ENCODE data around the gene ADCY10. TPM values are rescaled to one million over a fixed set of nuclear protein-coding genes. Genes with fewer than 3 reads are reported as not detected.

ADCY10 gene
- total RNA-seq (2021; ENCODE audit: unreplicated experiment) (0.10 TPM), Bru-seq, nascent RNA (percentile 21 among the genes with signal in this experiment), BruChase-seq, experiment 1, labeled RNA remaining after a 2-hour chase (percentile 28 among the genes with signal in this experiment), BruChase-seq, experiment 2, labeled RNA remaining after a 6-hour chase (percentile 23 among the genes with signal in this experiment)
- polyA plus RNA-seq (2012; ENCODE audit: insufficient read length) = not detected
- long read RNA-seq, partial matches to known transcripts = 0 of 1 reads
- long read RNA-seq, other reads (novel, unspliced or antisense) = 1 of 1 reads

DNA sequence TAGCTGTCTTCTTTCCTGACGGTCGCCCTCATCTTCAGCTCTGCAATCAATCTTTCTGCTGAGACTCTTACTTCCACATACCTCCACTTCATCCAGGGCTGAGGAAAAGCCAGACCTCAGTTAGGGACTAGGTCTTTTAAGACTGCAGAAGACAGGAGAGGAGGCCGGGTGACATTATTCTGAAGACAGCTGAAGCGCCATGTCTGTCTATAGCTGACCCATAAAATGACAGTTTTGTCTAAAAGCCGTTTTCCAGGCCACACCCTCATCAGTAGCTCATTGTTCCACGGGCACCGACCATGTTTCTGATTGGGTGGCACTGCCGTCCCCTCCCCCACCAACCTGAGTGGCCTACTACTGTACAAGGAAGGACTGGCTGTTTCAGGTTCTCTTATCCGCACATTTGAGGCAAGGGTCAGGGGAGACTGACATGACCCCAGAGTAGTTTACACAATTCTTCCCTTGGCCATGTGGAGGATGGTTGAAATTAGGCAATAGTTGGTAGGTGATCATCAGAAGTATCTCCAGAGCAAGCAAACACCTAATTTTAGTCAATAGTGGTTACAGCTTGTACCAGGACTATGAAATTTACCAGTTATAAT lies at the start of gene ADCY10:
Gene ADCY10, minus strand, starts transcription at position 240 of the 602 bp plus-strand sequence. CDS start 8,994 bp downstream, outside the sequence.
- intact Hi-C loops (cut with micrococcal nuclease; ENCODE audit: unreplicated experiment) (no loop called here), in situ Hi-C loops (cut with HindIII; ENCODE audit: low pct_unique_long_range_greater_than_20kb, low sequenced_read_pairs) (no loop called here)
- ATAC-seq (no peak), DNase-seq (ENCODE audit: low read depth, low spot score) (no peak)
- Histone ChIP-seq H3K4me3 (ENCODE audit: low read depth in 2 of 2, low read length in 2 of 2) (no peak within 1 kb of the TSS), H3K36me3 (ENCODE audit: control insufficient read depth, insufficient read depth, low read length) (no peaks in the 10 kb centered on the region; the same call in none of the 2 replicates), H3K27ac (ENCODE audit: low read length) (no peak within 1 kb of the TSS), H3K9me3 (ENCODE audit: control insufficient read depth, insufficient read depth, low read depth, low read length) (peaks cover 9% of the 10 kb centered on the region; the same call in 1 of the 2 replicates), H3K27me3 (ENCODE audit: control insufficient read depth, insufficient read depth, low read length) (no peaks in the 10 kb centered on the region), H3K4me1 (ENCODE audit: control insufficient read depth, insufficient read depth, low read length) (no peaks in the 10 kb centered on the region)
- TF ChIP-seq, protein P1, sequence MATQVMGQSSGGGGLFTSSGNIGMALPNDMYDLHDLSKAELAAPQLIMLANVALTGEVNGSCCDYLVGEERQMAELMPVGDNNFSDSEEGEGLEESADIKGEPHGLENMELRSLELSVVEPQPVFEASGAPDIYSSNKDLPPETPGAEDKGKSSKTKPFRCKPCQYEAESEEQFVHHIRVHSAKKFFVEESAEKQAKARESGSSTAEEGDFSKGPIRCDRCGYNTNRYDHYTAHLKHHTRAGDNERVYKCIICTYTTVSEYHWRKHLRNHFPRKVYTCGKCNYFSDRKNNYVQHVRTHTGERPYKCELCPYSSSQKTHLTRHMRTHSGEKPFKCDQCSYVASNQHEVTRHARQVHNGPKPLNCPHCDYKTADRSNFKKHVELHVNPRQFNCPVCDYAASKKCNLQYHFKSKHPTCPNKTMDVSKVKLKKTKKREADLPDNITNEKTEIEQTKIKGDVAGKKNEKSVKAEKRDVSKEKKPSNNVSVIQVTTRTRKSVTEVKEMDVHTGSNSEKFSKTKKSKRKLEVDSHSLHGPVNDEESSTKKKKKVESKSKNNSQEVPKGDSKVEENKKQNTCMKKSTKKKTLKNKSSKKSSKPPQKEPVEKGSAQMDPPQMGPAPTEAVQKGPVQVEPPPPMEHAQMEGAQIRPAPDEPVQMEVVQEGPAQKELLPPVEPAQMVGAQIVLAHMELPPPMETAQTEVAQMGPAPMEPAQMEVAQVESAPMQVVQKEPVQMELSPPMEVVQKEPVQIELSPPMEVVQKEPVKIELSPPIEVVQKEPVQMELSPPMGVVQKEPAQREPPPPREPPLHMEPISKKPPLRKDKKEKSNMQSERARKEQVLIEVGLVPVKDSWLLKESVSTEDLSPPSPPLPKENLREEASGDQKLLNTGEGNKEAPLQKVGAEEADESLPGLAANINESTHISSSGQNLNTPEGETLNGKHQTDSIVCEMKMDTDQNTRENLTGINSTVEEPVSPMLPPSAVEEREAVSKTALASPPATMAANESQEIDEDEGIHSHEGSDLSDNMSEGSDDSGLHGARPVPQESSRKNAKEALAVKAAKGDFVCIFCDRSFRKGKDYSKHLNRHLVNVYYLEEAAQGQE (IDR thresholded peaks at IDR 0.05; ENCODE audit: insufficient read depth in 1 of 2, low read depth in 2 of 2, low read length in 1 of 2) = no peak
- TF ChIP-seq SIN3A (IDR thresholded peaks at IDR 0.05; ENCODE audit: borderline replicate concordance, insufficient read depth, low read depth, low read length) (no peak), TCF7L2 (IDR thresholded peaks at IDR 0.05; ENCODE audit: low read depth, low read length) (no peak), POLR2AphosphoS5 (IDR thresholded peaks at IDR 0.05; ENCODE audit: low read depth, low read length) (no peak), CTCF (IDR thresholded peaks at IDR 0.05) (no peak)
- POLR2A ChIA-PET = no interaction called here
- CTCF ChIA-PET = no interaction called here
- BruUV-seq (replicated peaks) = no TSS peak

- Histone ChIP-seq H3K27me3 (ENCODE audit: control insufficient read depth, insufficient read depth, low read length) (no peaks in the 10 kb centered on the region), H3K4me1 (ENCODE audit: control insufficient read depth, insufficient read depth, low read length) (no peaks in the 10 kb centered on the region), H3K36me3 (ENCODE audit: control insufficient read depth, insufficient read depth, low read length) (peaks cover 4% of the 10 kb centered on the region; the same call in 1 of the 2 replicates), H3K9me3 (ENCODE audit: control insufficient read depth, insufficient read depth, low read depth, low read length) (no peaks in the 10 kb centered on the region), H3K4me3 (ENCODE audit: low read depth in 2 of 2, low read length in 2 of 2) (no peak overlapping the region), H3K27ac (ENCODE audit: low read length) (no peak overlapping the region)
- ATAC-seq = no peak
- DNase-seq (ENCODE audit: low read depth, low spot score) = no peak
- in situ Hi-C loops (cut with HindIII; ENCODE audit: low pct_unique_long_range_greater_than_20kb, low sequenced_read_pairs) (no loop called here), intact Hi-C loops (cut with micrococcal nuclease; ENCODE audit: unreplicated experiment) (no loop called here)
- ChIA-PET POLR2A (no interaction called here), CTCF (no interaction called here)
- TF ChIP-seq POLR2AphosphoS5 (IDR thresholded peaks at IDR 0.05; ENCODE audit: low read depth, low read length) (no peak), SIN3A (IDR thresholded peaks at IDR 0.05; ENCODE audit: borderline replicate concordance, insufficient read depth, low read depth, low read length) (no peak), TCF7L2 (IDR thresholded peaks at IDR 0.05; ENCODE audit: low read depth, low read length) (no peak), CTCF (IDR thresholded peaks at IDR 0.05) (no peak)
- TF ChIP-seq, protein P1 (IDR thresholded peaks at IDR 0.05; ENCODE audit: insufficient read depth in 1 of 2, low read depth in 2 of 2, low read length in 1 of 2) = no peak
- BruUV-seq (replicated peaks) = no TSS peak
These were observed 43.8 kb upstream of the ADCY10 start for GRCh38 chr1:167957710-167958109.
